HG02852 (cell line): ENCODE results near the gene KYAT1.
"Not testable (repeated sequence)": the region's sequence is repeated elsewhere in the genome, so short reads cannot be mapped to it uniquely, and the experiment has no call there.

Experiments
- ATAC-seq: cut with Tn5 transposase; IDR thresholded peaks from one replicate; pipeline ENCODE4 v1.9.1; 2021; ENCODE audit warnings: mild to moderate bottlenecking, moderate library complexity; ENCODE audit not compliant: unreplicated experiment

Gene KYAT1

DNA sequence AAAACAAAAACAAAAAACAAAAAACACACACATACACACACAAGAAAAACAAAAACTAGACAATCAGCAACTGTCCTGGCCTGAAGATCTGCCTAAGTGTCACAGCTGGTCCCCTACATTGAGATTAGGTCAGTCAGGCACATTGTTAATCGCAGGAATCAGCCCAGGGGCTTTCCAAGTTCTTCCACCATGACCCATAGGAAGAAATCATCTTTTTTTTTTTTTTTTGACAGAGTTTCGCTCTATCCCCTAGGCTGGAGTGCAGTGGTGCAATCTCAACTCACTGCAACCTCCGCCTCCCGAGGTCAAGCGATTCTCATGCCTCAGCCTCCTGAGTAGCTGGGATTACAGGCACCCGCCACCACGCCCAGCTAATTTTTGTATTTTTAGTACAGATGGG, 38.6 kb downstream of the KYAT1 start:
- not testable (repeated sequence) for ATAC-seq

DNA sequence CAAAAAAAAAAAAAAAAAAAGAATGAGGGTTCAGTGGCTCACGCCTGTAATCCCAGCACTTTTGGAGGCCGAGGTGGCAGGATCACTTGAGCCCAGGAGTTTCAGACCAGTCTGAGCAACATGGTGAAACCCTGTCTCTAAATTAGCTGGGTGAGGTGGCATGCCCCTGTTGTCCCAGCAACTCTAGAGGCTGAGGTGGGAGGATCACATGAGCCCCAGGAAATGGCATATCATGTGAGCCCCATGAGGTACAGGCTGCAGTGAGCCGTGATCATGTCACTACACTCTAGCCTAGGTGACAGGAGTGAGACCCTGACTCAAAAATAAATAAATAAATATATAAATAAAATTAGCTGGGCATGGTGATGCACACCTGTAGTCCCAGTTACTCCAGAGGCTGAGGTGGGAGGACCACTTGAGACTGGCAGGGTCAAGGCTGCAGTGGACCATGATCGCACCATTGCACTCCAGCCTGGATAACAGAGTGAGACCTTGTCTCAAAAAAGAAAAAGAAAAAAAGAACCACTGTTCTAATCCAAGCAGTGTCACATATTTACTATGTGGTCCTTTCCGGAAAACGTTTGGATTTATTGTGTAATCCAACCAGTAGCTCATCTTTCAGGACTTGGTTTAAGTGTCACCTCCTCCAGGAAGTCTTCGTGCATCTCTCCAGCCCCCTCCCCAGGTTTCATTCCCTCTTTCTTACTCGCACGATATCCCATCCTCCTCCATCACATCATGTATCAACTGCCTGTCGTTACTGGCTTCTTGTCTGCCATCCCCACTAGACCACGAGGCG, 39.9 kb downstream of the KYAT1 start:
- no peak for ATAC-seq

- ATAC-seq, result no peak
These were observed 41.2 kb downstream of the KYAT1 start for GRCh38 chr9:128840524-128840923.

- no peak for ATAC-seq
These were observed 43.4 kb downstream of the KYAT1 start for GRCh38 chr9:128838338-128838737.

DNA sequence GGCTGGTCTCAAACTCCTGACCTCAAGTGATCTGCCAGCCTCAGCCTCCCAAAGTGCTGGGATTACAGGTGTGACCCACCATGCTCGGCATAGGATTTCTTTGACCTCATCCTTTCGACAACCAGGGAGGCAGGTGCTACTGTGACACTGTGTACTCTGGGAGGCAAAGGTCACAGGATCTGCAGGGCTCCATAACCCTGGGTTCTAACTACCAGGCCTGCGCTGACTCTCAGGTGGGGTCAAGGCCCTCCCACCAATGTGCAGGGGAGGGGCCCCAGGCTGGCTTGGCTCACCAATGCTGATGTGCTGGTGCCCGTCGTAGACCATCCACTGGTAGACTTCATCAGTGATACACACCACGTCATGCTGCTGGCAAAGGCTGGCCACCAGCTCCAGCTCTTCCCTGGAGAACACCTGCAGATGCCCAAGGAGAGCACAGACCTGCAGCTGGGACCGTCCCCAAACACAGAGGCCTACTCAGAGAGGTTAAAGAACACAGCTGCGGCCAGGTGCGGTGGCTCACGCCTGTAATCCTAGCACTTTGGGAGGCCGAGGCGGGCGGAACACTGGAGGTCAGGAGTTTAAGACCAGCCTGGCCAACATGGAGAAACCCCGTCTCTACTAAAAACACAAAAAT, 45.1 kb downstream of the KYAT1 start:
- ATAC-seq, result no peak

DNA sequence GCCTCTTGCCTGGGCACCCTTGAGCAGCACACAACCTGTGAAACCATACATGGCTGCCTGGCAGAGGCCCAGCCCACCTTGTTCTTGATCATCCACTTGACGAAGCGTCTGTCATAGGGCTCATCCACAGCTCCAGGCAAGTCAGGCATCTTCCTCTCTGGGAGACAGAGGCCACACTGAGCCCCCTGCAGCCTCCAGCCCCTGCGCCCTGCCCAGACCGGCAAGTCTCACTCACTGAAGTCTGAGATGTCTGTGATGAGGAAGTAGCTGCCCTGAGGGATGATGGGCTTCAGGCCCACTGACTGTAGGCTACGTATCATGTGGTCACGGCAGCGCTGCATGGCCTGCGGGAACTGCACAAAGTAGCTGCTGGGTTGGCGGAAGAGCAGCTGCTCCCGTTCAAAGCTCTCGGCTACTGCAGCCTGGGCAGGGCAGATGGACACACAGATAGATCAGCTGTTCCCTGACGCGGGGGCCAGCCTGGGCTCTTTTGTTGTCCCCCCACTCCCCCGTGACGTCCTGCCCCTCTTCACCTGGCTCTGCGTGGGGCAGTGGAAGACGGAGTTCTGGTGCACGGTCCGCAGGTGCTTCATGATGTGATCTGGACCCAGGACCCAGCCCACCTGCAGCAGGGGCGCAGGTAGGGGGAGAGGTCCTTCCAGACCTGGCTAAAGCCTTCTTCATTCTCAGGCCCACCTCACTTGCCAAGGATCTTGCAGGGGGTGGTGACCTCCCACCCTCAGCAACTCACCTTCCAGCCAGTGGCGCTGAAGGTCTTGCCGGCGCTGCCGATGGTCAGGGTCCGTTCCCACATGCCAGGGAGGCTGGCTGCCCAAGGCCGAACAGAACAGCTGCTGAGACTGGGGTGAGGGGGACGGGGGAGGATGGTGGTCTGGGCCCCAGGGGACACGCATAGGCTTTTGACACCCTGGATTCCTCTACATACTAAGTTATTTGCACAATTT, 46.2 kb downstream of the KYAT1 start:
- no peak for ATAC-seq

DNA sequence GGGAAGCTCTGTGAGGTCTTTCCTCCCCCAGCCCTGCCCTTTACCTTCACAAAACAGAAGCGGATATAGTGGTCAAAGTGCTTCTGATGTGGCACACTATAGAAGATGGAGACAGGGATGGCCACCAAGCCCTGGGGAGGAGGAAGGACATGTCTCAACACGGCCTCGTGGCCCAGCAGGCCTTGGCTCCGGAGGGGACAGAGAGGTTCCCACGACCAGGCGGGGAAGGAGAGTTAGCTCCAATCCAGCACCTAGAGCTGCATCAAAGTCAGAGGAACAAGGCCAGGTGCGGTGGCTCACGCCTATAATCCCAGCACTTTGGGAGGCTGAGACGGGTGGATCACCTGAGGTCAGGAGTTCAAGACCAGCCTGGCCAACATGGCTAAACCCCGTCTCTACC, 48.1 kb downstream of the KYAT1 start:
- ATAC-seq, result no peak

DNA sequence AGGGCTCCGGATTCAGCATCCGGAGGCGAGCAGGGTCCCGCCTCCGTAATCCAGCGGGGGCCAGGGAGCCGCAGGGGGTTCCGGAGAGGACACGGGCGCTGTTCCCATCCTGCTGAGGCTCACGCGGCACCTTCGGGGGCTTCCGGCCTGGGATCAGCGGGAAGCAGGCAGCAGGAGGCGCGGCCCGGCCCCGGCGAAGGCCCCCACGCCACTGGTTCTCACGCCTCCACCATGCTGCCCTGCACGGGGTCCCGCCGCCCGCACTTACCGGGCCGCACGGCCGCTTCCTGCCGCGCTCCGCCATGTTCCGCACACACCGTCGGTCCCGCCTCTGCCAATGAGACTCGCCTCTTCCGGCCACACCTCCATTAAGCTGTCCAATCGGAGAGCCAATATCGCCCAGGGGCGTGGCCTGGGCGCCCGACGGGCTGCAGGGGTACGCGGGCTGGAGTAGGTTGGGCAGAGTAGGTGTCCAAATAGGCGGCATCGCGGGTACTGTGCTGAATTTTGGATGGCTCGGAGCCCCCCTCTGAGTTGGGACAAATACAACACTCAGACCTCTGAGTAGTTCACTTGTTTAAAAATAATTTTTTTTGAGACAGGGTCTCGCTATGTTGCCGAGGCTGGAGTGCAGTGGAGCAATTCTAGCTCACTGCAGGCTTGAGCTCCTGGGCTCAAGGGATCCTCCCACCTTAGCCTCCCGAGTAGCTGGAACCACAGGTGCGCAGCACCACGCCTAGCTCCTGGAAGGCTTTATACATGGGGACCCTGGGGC, 52.1 kb downstream of the KYAT1 start, which contains the start of gene SPOUT1:
Gene SPOUT1 (minus strand): TSS at position 318 of the 775 bp plus-strand sequence. CDS start 14 bp downstream, at position 304.
- ATAC-seq, result peak; percentile 98

- peak; percentile 3 for ATAC-seq
These were observed 52.9 kb downstream of the KYAT1 start for GRCh38 chr9:128828719-128829452.

DNA sequence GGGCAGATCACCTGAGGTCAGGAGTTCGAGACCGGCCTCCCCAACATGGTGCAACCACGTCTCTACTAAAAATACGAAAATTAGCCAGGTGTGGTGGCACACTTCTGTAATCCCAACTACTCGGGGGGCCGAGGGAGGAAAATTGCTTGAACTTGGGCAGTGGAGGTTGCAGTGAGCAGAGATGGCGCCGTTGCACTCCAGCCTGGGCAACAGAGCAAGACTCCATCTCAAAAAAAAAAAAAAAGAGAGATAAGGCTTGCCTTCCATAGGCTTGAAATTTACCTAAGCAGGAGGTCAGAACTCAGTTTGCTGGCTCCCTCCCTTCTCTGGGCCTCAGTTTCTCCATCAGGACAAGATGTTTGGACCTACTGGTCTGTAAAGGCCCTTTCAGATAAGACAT, 53.5 kb downstream of the KYAT1 start:
- no peak for ATAC-seq

GRCh38 chr9:128825923-128826700, 55.6 kb downstream of the KYAT1 start:
- ATAC-seq, result no peak

GRCh38 chr9:128824911-128825310, 56.8 kb downstream of the KYAT1 start:
- ATAC-seq, result no peak

GRCh38 chr9:128823903-128824406, 57.8 kb downstream of the KYAT1 start:
- ATAC-seq, result no peak

GRCh38 chr9:128823362-128823902, 58.3 kb downstream of the KYAT1 start:
- ATAC-seq, result no peak

DNA sequence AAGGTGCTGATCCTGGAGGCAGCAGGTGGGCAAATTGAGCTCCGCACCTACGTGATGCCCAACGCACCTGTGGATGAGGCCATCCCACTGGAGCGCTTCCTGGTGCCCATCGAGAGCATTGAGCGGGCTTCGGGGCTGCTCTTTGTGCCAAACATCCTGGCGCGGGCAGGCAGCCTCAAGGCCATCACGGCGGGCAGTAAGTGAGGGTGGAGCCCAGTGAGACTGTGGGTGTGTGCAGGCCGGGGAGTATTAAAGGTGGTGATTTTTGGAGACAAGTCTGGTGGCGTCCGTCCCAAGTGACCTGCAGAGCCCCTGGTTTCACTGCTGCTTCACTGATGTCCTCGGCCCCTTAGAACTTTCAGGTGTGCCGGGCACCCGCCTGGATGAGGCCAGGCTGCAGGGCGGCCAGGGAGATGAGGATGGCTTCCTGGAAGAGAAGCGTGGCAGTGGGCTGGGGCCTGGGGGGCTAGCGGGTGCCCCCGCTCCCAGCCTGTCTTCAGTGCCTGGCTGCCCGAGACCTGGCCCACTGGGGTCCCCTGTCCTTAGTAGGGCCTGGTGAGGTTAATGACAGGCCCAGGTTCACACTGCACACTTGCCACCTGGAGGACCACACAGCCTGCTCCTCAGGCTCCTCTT, 59.2 kb downstream of the KYAT1 start:
- ATAC-seq, result no peak

DNA sequence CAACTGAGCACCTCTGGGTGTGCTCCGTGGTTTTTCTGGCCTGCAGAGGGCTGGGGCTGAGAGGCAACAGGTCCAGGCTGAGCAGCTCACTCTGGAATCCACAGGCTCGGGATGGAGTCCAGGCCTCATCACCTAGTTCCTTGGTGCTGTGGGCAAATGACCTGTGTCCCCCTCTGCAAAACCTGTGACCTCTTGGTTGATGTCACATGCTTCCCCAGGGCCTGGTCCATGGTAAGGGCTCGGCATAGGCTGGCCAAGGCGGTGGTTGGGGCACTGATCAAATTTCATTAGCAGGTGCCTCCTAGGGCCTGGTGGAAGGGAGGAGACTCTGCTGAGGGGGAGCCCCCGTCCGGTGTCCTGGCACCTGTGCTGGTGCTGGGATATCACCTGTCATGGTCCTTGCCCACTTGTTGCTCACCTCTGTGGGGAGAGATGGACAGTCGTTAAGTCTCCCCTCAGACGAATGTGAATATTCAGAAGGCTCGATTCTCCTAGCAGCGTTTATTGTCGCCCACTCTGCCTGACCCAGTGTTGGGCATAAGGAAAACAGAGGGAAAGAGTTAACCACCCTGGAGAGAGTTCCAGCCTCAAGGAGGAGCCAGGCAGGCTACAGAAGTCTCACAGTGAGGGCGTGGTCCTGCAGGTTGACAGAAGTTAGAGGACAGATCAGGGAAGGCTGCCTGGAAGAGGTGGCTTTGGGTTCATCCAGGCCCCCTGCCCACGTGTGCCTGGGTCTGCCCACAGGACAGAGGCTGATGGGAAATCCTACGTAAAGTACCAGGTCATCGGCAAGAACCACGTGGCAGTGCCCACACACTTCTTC, 60.0 kb downstream of the KYAT1 start:
- ATAC-seq, result no peak
